NCI-H2029 (cell line): ENCODE results near the gene PTPN3.

ENCODE experiments used
- DNase-seq: peaks from one replicate; lab custom pipeline; 2025; lab: John Stamatoyannopoulos, UW

Gene PTPN3

GRCh38 chr9:109475526-109475925 lies 22.6 kb downstream of the PTPN3 start:
- peak; percentile 23 for DNase-seq

GRCh38 chr9:109474944-109475343 lies 23.2 kb downstream of the PTPN3 start:
- no peak for DNase-seq

GRCh38 chr9:109474170-109474569 lies 23.9 kb downstream of the PTPN3 start:
- no peak for DNase-seq

- no peak for DNase-seq
Observed at GRCh38 chr9:109473329-109473728, 24.8 kb downstream of the PTPN3 start.

- no peak for DNase-seq
Observed at GRCh38 chr9:109471475-109472393, 26.4 kb downstream of the PTPN3 start.

GRCh38 chr9:109469646-109470358 lies 28.3 kb downstream of the PTPN3 start:
- DNase-seq: peak; percentile 69

GRCh38 chr9:109468927-109469326 lies 29.2 kb downstream of the PTPN3 start:
- DNase-seq: no peak

GRCh38 chr9:109467936-109468335 lies 30.2 kb downstream of the PTPN3 start:
- no peak for DNase-seq

GRCh38 chr9:109466623-109467590 lies 31.2 kb downstream of the PTPN3 start:
- DNase-seq: no peak

- no peak for DNase-seq
Observed at GRCh38 chr9:109463924-109464625, 34.0 kb downstream of the PTPN3 start.

GRCh38 chr9:109460576-109460975 lies 37.5 kb downstream of the PTPN3 start:
- DNase-seq: no peak

- DNase-seq: no peak
Observed at GRCh38 chr9:109459423-109459822, 38.7 kb downstream of the PTPN3 start.

- DNase-seq: no peak
Observed at GRCh38 chr9:109458453-109459211, 39.5 kb downstream of the PTPN3 start.

GRCh38 chr9:109456811-109457210 lies 41.3 kb downstream of the PTPN3 start:
- no peak for DNase-seq

- no peak for DNase-seq
Observed at GRCh38 chr9:109455861-109456260, 42.2 kb downstream of the PTPN3 start.

- DNase-seq: no peak
Observed at GRCh38 chr9:109455391-109455790, 42.7 kb downstream of the PTPN3 start.

GRCh38 chr9:109454601-109455155 lies 43.4 kb downstream of the PTPN3 start:
- DNase-seq: no peak

GRCh38 chr9:109454041-109454440 lies 44.1 kb downstream of the PTPN3 start:
- DNase-seq: no peak

GRCh38 chr9:109453210-109453842 lies 44.8 kb downstream of the PTPN3 start:
- no peak for DNase-seq

GRCh38 chr9:109452761-109453160 lies 45.3 kb downstream of the PTPN3 start:
- no peak for DNase-seq
